ENCODE data around the gene RBMS3. TPM values are rescaled to one million over a fixed set of nuclear protein-coding genes. Genes with fewer than 3 reads are reported as not detected.

RBMS3 gene
- total RNA-seq, 1 experiment from 2014 or later, result 74.2 TPM

DNA sequence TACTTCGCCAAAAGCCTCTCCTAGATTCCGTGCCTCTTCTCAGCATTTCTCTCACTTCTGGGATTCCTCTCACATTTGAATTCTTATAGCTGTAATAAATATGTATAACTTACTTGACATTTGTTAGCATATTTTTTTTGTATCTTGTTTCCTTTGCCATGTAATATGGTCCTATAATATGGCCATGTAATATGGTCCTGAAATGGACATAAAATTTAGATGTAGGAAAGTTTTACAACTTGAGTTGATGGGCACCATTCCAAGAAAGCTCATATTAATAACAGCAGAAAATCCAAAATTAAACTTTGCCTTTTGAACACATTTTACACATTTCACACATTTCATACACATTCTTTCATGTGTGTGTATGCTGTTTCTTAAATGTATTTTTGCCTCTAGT lies 480.6 kb downstream of the RBMS3 start:
- DNase-seq (ENCODE audit: unreplicated experiment), result no peak
- ChIA-PET CTCF (interaction anchor here (0.6 to 2.4 kb wide), 8 partner anchors 9 to 1285 kb away, joined by 3 to 7 read pairs (median 3); no protein-coding TSS in a partner anchor), POLR2A (interaction anchor here (0.7 to 11.4 kb wide), 5 partner anchors 66 to 480 kb away, joined by 4 to 144 read pairs (median 50); partner anchors contain the start of gene RBMS3)
- H3K4me1 Mint-ChIP-seq (ENCODE audit: insufficient read depth, unreplicated experiment), result peaks cover 39% of the 10 kb centered on the region
- H3K4me3 Mint-ChIP-seq (ENCODE audit: unreplicated experiment), result no peak overlapping the region
- no peaks in the 10 kb centered on the region for H3K9me3 Mint-ChIP-seq (ENCODE audit: unreplicated experiment)
- H3K36me3 Mint-ChIP-seq (ENCODE audit: insufficient read depth, unreplicated experiment), result no peaks in the 10 kb centered on the region
- H3K27ac Mint-ChIP-seq (ENCODE audit: low read depth, unreplicated experiment), result peak overlapping the region; percentile 95
- no TSS peak for BruUV-seq (replicated peaks)
- TF ChIP-seq, protein P1, sequence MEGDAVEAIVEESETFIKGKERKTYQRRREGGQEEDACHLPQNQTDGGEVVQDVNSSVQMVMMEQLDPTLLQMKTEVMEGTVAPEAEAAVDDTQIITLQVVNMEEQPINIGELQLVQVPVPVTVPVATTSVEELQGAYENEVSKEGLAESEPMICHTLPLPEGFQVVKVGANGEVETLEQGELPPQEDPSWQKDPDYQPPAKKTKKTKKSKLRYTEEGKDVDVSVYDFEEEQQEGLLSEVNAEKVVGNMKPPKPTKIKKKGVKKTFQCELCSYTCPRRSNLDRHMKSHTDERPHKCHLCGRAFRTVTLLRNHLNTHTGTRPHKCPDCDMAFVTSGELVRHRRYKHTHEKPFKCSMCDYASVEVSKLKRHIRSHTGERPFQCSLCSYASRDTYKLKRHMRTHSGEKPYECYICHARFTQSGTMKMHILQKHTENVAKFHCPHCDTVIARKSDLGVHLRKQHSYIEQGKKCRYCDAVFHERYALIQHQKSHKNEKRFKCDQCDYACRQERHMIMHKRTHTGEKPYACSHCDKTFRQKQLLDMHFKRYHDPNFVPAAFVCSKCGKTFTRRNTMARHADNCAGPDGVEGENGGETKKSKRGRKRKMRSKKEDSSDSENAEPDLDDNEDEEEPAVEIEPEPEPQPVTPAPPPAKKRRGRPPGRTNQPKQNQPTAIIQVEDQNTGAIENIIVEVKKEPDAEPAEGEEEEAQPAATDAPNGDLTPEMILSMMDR (IDR thresholded peaks at IDR 0.05; ENCODE audit: unreplicated experiment), result no peak
- intact Hi-C loops (cut with micrococcal nuclease), result loop anchor here (5.0 kb wide), 1 partner anchor 1284 kb away; no protein-coding TSS in a partner anchor
- no peaks in the 10 kb centered on the region for H3K27me3 Mint-ChIP-seq (ENCODE audit: insufficient read depth, unreplicated experiment)

DNA sequence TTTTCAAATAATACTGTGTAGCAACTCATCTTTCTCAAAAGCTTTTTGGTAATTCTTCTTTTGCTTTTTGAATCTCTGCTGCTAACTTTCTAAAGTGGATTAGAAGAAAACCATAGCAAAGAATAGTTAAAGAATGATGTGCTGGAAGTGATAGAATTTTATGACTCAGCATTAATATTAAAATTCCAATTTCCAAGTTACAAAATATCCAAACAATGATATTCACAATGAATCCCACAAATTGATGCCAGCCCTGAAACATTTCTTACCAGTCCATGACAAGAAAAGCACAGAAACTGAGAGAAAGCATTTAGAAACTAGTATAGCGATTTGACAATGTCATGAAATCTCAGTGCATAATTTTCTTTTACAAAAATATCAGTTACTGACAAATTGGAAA lies 482.2 kb downstream of the RBMS3 start:
- Mint-ChIP-seq H3K9me3 (ENCODE audit: unreplicated experiment) (no peaks in the 10 kb centered on the region), H3K4me1 (ENCODE audit: insufficient read depth, unreplicated experiment) (peaks cover 33% of the 10 kb centered on the region), H3K27ac (ENCODE audit: low read depth, unreplicated experiment) (no peak overlapping the region), H3K36me3 (ENCODE audit: insufficient read depth, unreplicated experiment) (no peaks in the 10 kb centered on the region), H3K27me3 (ENCODE audit: insufficient read depth, unreplicated experiment) (no peaks in the 10 kb centered on the region), H3K4me3 (ENCODE audit: unreplicated experiment) (no peak overlapping the region)
- POLR2A ChIA-PET, result interaction anchor here (0.9 to 11.4 kb wide), 6 partner anchors 70 to 1414 kb away, joined by 3 to 144 read pairs (median 5); partner anchors contain the start of genes AZI2, RBMS3 and ZCWPW2
- CTCF ChIA-PET, result interaction anchor here (1.1 to 1.6 kb wide), 3 partner anchors 475 to 847 kb away, joined by 4 to 6 read pairs (median 5); partner anchors contain the start of gene RBMS3
- peak; percentile 5 for DNase-seq (ENCODE audit: unreplicated experiment)
- intact Hi-C loops (cut with micrococcal nuclease), result loop anchor here (5.0 kb wide), 1 partner anchor 1286 kb away; no protein-coding TSS in a partner anchor
- TF ChIP-seq, protein P1 (IDR thresholded peaks at IDR 0.05; ENCODE audit: unreplicated experiment), result no peak
- BruUV-seq (replicated peaks), result no TSS peak

DNA sequence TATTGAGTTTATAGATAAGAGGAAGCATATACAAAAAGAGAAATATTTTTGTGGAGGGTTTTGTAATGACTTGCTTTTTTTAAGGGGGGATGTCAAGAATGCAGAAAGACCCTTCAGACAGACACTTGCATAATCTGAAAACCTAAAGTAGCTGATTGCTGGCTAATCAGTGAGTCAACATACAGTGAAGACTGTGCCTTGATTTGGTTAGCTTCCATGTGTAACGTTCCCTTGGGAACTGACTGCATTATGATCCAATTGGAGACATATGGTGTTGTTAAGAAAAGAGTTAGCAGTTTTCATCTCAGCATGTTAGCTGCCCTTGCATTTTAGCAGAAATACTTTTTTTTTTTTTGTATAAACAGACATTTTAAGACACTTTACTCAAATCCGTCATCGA lies 483.2 kb downstream of the RBMS3 start:
- Mint-ChIP-seq H3K27me3 (ENCODE audit: insufficient read depth, unreplicated experiment) (no peaks in the 10 kb centered on the region), H3K4me3 (ENCODE audit: unreplicated experiment) (no peak overlapping the region), H3K36me3 (ENCODE audit: insufficient read depth, unreplicated experiment) (peaks cover under 1% of the 10 kb centered on the region), H3K9me3 (ENCODE audit: unreplicated experiment) (no peaks in the 10 kb centered on the region), H3K4me1 (ENCODE audit: insufficient read depth, unreplicated experiment) (peaks cover 24% of the 10 kb centered on the region), H3K27ac (ENCODE audit: low read depth, unreplicated experiment) (peak overlapping the region; percentile 3)
- DNase-seq (ENCODE audit: unreplicated experiment), result peak; percentile 71
- ChIA-PET POLR2A (interaction anchor here (0.6 to 11.4 kb wide), 9 partner anchors 429 to 1415 kb away, joined by 4 to 144 read pairs (median 5); partner anchors contain the start of genes AZI2, RBMS3 and ZCWPW2), CTCF (interaction anchor here (0.5 to 2.8 kb wide), 18 partner anchors 11 to 1097 kb away, joined by 3 to 9 read pairs (median 4); partner anchors contain the start of gene RBMS3)
- intact Hi-C loops (cut with micrococcal nuclease), result loop anchor here (1.0 to 5.0 kb wide), 5 partner anchors 481 to 1287 kb away; no protein-coding TSS in a partner anchor
- TF ChIP-seq, protein P1 (IDR thresholded peaks at IDR 0.05; ENCODE audit: unreplicated experiment), result no peak
- BruUV-seq (replicated peaks), result no TSS peak

DNA sequence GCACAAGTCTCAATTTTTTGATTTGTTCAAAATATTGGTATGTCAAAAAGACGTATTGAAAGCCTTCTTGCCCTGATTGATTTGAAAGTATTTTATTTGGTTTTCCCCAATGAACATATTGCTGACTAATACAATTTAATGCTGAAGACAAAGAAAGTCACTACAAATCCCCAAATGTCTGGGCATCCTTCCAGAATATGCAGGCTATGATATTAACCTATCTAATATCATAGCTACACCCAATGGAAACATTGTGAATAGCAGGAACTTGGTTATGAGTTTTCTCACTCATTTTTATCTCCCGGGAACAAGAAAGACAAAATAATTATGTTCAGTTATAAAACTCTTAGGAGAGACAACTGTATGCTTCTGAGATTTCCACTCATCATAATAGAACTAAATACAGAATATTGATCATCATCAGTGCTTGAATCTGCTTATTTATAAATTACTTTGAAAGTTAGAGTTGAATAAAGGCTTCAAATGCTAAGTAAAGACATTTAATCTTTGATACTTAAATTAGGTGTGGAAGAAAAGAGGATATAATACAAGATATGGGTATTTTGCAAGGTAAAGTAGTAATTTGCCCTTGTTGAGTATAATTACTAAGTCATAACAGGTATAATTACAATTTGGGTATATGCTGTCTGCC lies 483.9 kb downstream of the RBMS3 start:
- TF ChIP-seq, protein P1 (IDR thresholded peaks at IDR 0.05; ENCODE audit: unreplicated experiment), result peak; percentile 79
- CTCF ChIA-PET, result interaction anchor here (0.5 to 2.8 kb wide), 16 partner anchors 10 to 1289 kb away, joined by 3 to 9 read pairs (median 3); partner anchors contain the start of gene RBMS3
- peak; percentile 94 for DNase-seq (ENCODE audit: unreplicated experiment)
- Mint-ChIP-seq H3K27me3 (ENCODE audit: insufficient read depth, unreplicated experiment) (no peaks in the 10 kb centered on the region), H3K27ac (ENCODE audit: low read depth, unreplicated experiment) (peak overlapping the region; percentile 35), H3K4me3 (ENCODE audit: unreplicated experiment) (no peak overlapping the region), H3K9me3 (ENCODE audit: unreplicated experiment) (no peaks in the 10 kb centered on the region), H3K36me3 (ENCODE audit: insufficient read depth, unreplicated experiment) (peaks cover 4% of the 10 kb centered on the region), H3K4me1 (ENCODE audit: insufficient read depth, unreplicated experiment) (peaks cover 17% of the 10 kb centered on the region)
- intact Hi-C loops (cut with micrococcal nuclease), result loop anchor here (1.0 to 5.0 kb wide), 5 partner anchors 481 to 1287 kb away; no protein-coding TSS in a partner anchor
- POLR2A ChIA-PET, result interaction anchor here (1.1 to 11.4 kb wide), 7 partner anchors 45 to 1416 kb away, joined by 3 to 144 read pairs (median 5); partner anchors contain the start of genes AZI2, RBMS3 and ZCWPW2
- BruUV-seq (replicated peaks), result no TSS peak

All from MCF 10A (cell line).